Measurements from ENCODE around the gene FHDC1. TPM values are rescaled to one million over a fixed set of nuclear protein-coding genes. Genes with fewer than 3 reads are reported as not detected.

The FHDC1 gene
- total RNA-seq, 2 experiments from 2014 or later, result 0.06 to 0.08 TPM

DNA sequence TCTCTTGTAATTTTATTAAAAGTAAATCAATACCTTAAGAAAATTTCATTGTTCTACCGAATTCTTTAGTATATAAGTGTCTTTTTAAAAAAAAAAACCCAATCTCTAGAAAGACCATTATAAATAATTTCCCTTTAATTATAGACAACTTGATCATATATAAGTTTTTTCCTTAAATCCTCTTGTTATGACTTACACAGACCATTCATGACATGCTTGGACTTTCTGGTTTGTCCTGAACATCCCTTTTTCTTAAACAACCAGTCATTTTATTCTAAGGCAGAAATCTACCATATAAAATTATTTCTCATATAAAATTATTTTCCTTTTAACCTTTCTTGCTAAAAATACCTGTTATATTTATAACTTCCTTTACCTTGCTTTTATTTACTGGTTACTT is 15.4 kb upstream of the FHDC1 start:
- no peak for DNase-seq
- Mint-ChIP-seq H3K36me3 (peaks cover 19% of the 10 kb centered on the region), H3K9me3 (peaks cover 16% of the 10 kb centered on the region), H3K4me1 (no peaks in the 10 kb centered on the region), H3K27ac (no peak overlapping the region), H3K4me3 (no peak overlapping the region), H3K27me3 (no peaks in the 10 kb centered on the region)

DNA sequence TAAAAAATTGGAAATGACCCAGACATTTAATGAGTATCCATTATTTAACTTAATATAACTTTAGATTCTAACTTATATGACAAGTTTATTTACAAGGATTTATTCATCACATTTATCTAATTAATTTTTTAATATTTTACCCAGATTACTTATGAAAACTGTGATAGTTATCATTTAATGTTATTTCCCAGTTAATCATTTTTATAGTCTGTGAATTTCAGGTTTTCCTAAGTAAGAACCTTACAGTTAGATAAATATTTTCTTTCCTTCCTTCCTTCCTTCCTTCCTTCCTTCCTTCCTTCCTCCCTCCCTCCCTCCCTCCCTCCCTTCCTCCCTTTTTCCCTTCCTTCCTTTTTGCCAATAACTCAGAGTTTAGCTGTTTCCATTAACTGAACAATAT is 14.8 kb upstream of the FHDC1 start:
- no peaks in the 10 kb centered on the region for H3K4me1 Mint-ChIP-seq
- no peak overlapping the region for H3K27ac Mint-ChIP-seq
- peaks cover 19% of the 10 kb centered on the region for H3K36me3 Mint-ChIP-seq
- DNase-seq, result no peak
- H3K27me3 Mint-ChIP-seq, result no peaks in the 10 kb centered on the region
- H3K9me3 Mint-ChIP-seq, result peaks cover 16% of the 10 kb centered on the region
- H3K4me3 Mint-ChIP-seq, result no peak overlapping the region

DNA sequence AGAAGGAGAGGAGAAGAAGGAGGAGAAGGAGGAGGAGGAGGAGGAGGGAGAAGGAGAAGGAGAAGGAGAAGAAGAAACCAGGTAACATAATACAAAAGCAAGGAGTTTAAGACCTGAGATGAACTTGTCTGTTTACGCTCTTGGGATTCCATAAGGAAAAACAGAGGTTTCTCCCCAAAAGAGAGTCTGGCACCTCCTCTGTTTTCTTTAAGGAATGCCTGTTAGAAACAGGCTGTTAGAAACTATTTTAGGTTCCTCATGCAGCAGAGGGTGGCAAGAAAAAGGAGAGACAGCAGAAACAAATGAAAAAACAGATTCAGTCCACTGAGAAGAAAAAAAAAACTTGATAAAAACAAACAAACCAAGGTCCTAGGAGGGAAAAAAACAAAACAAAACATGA is 10.3 kb upstream of the FHDC1 start:
- peaks cover 3% of the 10 kb centered on the region for H3K36me3 Mint-ChIP-seq
- DNase-seq, result no peak
- H3K4me3 Mint-ChIP-seq, result no peak overlapping the region
- H3K9me3 Mint-ChIP-seq, result peaks cover 5% of the 10 kb centered on the region
- no peak overlapping the region for H3K27ac Mint-ChIP-seq
- H3K4me1 Mint-ChIP-seq, result no peaks in the 10 kb centered on the region
- H3K27me3 Mint-ChIP-seq, result peaks cover 4% of the 10 kb centered on the region

DNA sequence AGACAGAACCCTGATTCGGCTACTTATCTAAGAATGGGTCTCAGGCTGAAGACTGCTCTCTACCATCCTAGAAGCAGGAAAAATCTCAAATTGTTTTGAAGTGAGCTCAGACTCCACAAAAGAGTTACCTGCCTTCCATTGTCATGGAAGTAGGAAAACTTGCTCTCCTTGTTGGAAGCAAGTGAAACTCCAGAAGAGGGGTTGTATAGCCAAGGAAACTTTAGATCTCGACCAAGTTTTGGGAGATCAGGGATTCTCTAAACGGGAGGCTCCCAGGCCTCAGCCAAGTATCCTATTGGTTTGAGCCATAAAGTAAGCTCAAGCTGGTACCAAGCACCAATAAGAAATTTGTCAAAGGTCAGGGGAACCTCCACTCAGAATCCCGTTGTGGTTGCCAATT is 9.2 kb upstream of the FHDC1 start:
- no peaks in the 10 kb centered on the region for H3K36me3 Mint-ChIP-seq
- no peak for DNase-seq
- no peak overlapping the region for H3K27ac Mint-ChIP-seq
- peaks cover 4% of the 10 kb centered on the region for H3K27me3 Mint-ChIP-seq
- H3K9me3 Mint-ChIP-seq, result no peaks in the 10 kb centered on the region
- no peaks in the 10 kb centered on the region for H3K4me1 Mint-ChIP-seq
- H3K4me3 Mint-ChIP-seq, result no peak overlapping the region

DNA sequence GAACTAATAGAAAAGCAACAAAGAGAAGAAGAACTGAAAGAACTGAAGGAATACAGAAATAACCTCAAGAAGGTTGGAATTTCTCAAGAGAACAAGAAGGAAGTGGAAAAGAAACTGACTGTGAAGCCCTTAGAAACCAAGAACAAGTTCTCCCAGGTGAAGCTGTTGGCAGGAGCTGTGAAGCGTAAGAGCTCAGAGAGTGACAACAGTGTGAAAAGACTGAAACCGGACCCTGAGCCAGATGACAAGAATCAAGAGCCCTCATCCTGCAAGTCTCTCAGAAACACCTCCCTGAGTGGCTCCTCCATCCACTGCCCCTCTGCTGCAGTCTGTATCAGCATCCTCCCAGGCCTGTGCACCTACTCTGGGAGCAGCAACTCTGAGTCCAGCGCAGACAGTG is 8.4 kb upstream of the FHDC1 start:
- Mint-ChIP-seq H3K36me3 (no peaks in the 10 kb centered on the region), H3K4me3 (no peak overlapping the region), H3K27ac (no peak overlapping the region), H3K27me3 (peaks cover 6% of the 10 kb centered on the region), H3K9me3 (no peaks in the 10 kb centered on the region), H3K4me1 (no peaks in the 10 kb centered on the region)
- no peak for DNase-seq

DNA sequence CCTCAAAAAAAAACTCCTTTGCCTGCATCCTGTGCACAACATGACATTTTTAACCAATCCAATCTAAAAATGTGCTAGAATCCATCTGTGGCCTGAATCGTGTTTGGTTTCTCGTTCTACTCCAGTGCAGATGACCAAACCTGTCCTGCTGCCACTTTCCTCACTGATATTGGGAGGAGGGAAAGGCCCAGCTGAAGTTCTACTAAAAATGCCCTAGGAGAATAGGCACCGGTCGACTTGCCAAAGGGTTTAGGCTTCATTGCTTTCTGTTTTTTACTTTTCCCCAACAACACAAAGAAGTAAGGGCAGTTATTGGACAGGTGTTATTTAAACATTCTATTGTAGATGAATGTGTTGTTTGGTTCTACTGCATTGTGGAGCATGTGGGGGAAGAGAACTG is 7.8 kb upstream of the FHDC1 start:
- DNase-seq, result no peak
- Mint-ChIP-seq H3K4me3 (no peak overlapping the region), H3K36me3 (no peaks in the 10 kb centered on the region), H3K9me3 (no peaks in the 10 kb centered on the region), H3K27me3 (peaks cover 12% of the 10 kb centered on the region), H3K27ac (no peak overlapping the region), H3K4me1 (no peaks in the 10 kb centered on the region)

DNA sequence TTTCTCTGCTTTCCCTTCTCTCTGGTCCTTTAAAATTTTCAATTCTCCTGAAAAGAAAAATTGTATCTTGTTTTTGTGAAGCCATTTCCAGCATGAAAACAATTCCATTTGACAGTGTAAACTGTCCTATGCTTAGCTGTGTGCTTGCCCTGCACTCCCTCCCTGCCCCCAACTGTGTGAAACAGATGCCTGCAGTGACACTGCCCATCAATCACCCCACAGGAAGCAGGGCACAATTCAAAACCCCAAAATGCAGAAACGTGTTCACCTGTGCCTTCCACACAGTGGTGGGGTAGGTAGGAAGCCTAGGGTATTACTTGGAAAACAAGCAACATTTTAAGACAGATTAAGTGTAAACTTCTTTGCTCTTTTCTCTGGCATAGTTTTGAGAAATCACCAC is 6.2 kb upstream of the FHDC1 start:
- Mint-ChIP-seq H3K27me3 (peaks cover 27% of the 10 kb centered on the region), H3K36me3 (no peaks in the 10 kb centered on the region), H3K27ac (no peak overlapping the region), H3K9me3 (no peaks in the 10 kb centered on the region), H3K4me1 (no peaks in the 10 kb centered on the region), H3K4me3 (no peak overlapping the region)
- DNase-seq, result no peak

DNA sequence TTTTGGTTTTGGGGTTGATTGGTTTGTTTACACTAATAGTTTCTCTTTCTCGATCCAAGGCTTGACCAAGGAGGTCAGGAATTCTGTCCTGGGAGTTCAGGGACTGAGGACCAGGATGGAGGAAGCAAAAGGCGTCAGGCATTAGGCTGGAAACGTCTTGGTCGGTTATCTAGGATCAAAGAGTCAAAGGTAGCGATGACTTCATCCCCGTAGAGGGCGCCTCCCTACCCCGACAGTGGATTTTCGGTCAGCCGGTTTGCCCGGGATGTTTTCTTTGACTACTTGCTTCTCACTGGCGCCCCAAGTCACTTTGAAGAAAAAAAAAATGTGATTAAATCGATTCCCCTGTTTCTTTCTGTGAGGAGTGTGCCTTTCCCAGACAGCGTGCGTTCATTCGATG is 980 bp upstream of the FHDC1 start:
- peak; percentile 29 for DNase-seq
- peaks cover 60% of the 10 kb centered on the region for H3K27me3 Mint-ChIP-seq
- H3K9me3 Mint-ChIP-seq, result no peaks in the 10 kb centered on the region
- peaks cover 11% of the 10 kb centered on the region for H3K4me1 Mint-ChIP-seq
- H3K27ac Mint-ChIP-seq, result no peak overlapping the region
- peak overlapping the region; percentile 64 for H3K4me3 Mint-ChIP-seq
- no peaks in the 10 kb centered on the region for H3K36me3 Mint-ChIP-seq

DNA sequence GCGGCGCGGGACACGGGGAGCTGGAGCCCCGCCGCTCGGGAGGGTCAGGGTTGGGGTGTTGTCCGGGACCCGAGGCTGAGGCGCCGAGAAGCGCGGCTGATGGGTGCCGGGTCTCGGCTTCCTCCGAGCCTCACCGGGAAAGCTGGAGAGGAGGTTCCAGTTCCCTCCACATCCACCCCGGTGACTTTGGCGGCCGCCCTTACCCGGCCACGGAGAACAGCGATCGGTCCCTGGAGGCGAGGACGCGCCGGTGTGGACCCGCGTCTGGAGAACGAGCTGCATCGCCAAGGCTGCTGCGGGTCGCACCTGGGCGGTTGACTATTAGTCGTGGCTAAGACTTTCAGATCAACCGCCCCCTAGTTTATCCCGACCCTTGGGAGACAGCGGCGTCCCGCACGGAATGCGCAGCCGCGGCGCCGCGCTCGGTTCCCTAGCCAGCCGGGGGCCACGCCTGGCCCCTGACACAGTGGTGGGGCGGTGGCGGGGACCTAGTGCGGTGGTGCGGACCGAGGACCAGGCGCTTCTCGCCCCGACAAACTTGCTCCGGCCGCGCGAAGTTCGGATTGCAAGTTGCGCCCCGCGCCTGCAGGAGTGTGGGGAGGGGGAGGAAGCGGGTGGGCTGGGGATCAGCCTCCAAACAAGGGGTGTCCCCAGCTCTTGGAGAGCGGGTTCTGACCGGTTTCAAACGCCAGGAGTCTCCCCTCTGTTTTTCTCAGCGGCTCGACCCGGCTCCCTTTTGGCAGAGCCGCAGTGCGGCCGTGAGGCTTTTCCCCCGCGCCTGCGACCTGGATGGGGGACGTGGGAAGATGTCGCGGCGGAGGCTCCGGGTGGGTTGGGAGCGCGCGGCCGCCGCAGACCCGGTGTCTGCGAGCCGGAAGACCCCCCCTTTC is 568 bp downstream of the FHDC1 start:
- Mint-ChIP-seq H3K36me3 (no peaks in the 10 kb centered on the region), H3K27me3 (peaks cover 65% of the 10 kb centered on the region), H3K27ac (no peak overlapping the region), H3K4me3 (peak overlapping the region; percentile 29), H3K4me1 (peaks cover 11% of the 10 kb centered on the region), H3K9me3 (no peaks in the 10 kb centered on the region)
- DNase-seq, result peak; percentile 21

DNA sequence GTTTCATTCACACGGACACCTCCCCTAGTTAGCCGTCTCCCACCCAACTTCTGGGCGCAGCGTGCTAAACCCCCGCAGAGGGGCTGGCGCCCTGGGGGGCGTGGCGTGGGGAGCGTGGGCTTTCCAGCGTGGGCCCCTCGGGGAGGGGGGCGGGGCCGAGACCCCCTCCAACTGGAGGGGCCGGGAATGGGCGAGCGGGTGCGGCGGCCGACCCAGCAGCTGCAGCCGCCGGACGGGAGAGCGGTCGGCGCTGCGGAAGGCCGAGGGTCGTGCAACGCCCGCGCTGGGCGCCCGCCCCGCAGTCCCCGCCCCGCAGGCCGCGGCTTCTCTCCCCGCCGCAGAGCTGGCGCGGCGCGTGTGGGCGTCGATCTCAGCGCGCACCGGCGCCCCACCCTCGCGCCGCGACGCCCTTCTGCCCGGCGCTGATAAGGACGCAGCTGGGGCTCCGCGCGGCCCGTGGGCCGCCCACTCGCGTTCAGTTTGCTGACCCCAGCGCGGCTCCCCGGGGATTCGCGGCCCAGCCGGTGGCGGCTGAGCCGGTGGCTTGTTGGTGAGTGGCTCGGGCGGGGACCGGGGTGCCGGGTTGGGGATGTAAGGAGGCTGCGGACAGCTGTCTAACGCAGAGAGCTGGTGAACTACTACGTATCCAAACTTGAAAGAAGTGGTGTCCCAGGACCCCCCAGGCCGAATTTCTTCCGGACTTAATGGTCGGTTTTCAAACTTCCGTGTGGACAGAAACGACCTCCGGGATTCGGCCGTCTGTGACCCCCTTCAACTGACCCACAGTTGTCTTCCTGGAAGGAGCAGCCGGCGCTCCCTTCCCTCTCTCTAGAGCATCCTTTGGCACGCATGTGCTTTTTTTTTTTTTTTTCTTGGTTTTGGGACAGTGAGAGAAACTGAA is 1.5 kb downstream of the FHDC1 start:
- Mint-ChIP-seq H3K36me3 (no peaks in the 10 kb centered on the region), H3K27me3 (peaks cover 64% of the 10 kb centered on the region), H3K4me1 (peaks cover 11% of the 10 kb centered on the region), H3K9me3 (no peaks in the 10 kb centered on the region), H3K27ac (no peak overlapping the region), H3K4me3 (peak overlapping the region; percentile 79)
- DNase-seq, result peak; percentile 30

DNA sequence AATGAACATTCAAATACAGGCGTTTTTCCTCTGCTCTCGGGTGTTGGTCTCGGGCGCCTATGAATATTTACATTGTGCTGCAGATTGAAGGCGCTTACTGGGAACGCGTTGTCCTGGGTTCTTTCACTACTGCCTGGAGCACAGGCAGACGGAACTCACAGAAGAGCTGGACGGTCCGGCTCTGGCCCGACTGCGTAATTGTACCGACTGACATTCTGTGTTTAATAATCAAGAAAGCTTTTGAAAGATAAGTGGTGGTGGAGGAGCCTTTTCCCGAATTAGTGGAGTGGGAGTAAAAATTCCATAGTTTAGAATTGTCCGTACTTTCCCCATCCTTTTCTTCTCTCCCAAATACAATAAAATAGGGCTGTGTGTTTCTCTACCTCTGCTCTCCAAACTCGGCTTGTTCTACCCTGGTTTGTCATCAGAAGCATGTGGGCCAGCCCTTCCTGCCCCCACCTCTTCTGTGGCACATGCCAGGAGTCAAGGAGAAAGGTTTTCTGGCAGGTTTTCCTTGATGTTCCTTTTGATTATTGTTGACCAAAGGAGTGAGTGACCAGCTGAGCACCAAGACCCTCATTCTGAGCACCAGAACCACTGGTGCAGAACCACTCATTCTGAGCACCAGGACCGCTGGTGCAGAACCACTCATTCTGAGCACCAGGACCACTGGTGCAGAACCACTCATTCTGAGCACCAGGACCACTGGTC is 2.3 kb downstream of the FHDC1 start:
- Mint-ChIP-seq H3K9me3 (no peaks in the 10 kb centered on the region), H3K4me1 (peaks cover 11% of the 10 kb centered on the region), H3K36me3 (no peaks in the 10 kb centered on the region), H3K4me3 (peak overlapping the region; percentile 79), H3K27me3 (peaks cover 57% of the 10 kb centered on the region), H3K27ac (no peak overlapping the region)
- no peak for DNase-seq

DNA sequence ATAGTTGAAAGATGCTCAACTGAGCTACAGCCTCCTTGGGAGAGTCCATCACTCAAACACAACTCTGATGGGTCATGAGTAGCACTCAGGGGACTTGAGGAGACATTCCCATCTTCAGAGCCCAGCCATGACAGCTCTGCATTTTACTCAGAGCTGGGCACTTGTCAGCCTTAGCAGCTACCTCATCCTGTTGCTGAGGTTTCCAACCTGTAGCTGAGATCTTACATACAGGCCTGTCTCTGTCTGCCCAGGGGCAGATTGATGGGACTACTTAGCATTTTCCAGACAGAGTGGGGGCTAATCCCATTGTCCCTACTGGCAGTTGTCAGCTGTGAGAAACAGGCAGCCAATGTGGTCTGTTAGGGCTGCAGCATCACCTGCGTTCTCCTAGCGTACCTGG is 3.5 kb downstream of the FHDC1 start:
- Mint-ChIP-seq H3K27ac (no peak overlapping the region), H3K4me3 (no peak overlapping the region), H3K27me3 (peaks cover 44% of the 10 kb centered on the region), H3K4me1 (peaks cover 11% of the 10 kb centered on the region), H3K36me3 (no peaks in the 10 kb centered on the region), H3K9me3 (no peaks in the 10 kb centered on the region)
- no peak for DNase-seq

DNA sequence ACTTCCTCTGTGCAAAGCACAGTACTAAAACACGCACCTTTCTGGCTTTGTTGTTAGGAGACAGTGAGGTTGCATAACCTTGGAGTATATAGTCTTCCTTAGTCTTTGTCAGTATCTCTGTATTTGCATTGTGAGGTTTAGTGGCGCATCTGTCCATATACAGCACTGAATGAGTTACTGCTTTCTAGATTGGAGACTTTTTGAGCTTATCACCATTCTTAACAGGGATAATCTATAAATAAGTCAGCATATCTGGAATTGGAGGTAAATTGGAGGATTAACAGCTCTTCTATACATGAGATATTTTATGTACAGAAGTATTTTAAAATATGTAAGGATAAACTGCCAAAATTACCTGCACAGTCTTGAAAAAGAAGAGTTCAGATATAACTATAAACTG is 4.3 kb downstream of the FHDC1 start:
- no peak for DNase-seq
- no peak overlapping the region for H3K4me3 Mint-ChIP-seq
- peaks cover 7% of the 10 kb centered on the region for H3K4me1 Mint-ChIP-seq
- H3K9me3 Mint-ChIP-seq, result no peaks in the 10 kb centered on the region
- H3K27ac Mint-ChIP-seq, result no peak overlapping the region
- peaks cover 36% of the 10 kb centered on the region for H3K27me3 Mint-ChIP-seq
- no peaks in the 10 kb centered on the region for H3K36me3 Mint-ChIP-seq

DNA sequence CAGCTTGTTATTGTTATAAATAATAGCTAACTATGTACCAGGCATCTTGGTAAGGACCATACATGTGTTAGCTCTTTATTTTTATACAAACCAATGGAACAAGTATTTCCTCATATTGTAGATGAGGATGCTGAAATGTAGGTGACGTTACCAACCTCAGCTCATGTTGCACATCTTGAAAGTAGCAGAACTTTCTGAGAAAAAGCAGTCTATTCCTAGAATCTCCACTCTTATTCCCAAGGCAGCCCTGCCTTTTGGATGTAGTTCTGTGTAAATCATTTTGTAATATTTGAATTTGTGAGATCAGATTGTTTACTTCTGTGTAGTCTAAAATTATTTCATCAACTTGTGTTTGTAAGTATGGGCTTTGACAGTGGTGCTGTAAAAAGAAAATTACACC is 5.3 kb downstream of the FHDC1 start:
- no peak for DNase-seq
- Mint-ChIP-seq H3K4me3 (no peak overlapping the region), H3K4me1 (peaks cover 5% of the 10 kb centered on the region), H3K27me3 (peaks cover 32% of the 10 kb centered on the region), H3K36me3 (no peaks in the 10 kb centered on the region), H3K27ac (no peak overlapping the region), H3K9me3 (no peaks in the 10 kb centered on the region)

DNA sequence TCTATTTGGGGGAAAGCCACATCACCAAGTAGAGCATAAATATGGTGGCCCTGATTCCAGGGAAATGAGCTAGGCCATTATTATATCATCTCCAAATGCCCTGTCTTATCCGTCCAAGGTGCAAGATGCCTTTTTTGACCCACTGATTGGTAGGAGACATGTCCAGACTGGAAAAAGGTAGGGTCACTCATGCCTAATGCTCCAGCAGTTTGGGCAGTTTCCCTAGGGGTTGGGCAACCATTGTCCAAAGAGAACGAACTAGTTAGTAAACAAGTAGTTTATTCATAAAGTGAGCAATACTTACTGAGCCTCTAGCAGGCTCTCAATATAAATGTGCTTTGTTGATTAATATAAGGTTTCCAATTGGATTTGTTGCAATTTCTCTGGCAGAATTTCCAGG is 6.2 kb downstream of the FHDC1 start:
- no peak overlapping the region for H3K27ac Mint-ChIP-seq
- H3K4me1 Mint-ChIP-seq, result peaks cover 5% of the 10 kb centered on the region
- H3K36me3 Mint-ChIP-seq, result no peaks in the 10 kb centered on the region
- H3K27me3 Mint-ChIP-seq, result peaks cover 28% of the 10 kb centered on the region
- DNase-seq, result no peak
- no peaks in the 10 kb centered on the region for H3K9me3 Mint-ChIP-seq
- no peak overlapping the region for H3K4me3 Mint-ChIP-seq
